ENCODE data around the gene CCDC187. TPM values are rescaled to one million over a fixed set of nuclear protein-coding genes. Genes with fewer than 3 reads are reported as not detected.

CCDC187 gene
- total RNA-seq, 4 donors from 2014 or later: 0.40 to 1.1 (median 0.41) TPM; not detected in 1

DNA sequence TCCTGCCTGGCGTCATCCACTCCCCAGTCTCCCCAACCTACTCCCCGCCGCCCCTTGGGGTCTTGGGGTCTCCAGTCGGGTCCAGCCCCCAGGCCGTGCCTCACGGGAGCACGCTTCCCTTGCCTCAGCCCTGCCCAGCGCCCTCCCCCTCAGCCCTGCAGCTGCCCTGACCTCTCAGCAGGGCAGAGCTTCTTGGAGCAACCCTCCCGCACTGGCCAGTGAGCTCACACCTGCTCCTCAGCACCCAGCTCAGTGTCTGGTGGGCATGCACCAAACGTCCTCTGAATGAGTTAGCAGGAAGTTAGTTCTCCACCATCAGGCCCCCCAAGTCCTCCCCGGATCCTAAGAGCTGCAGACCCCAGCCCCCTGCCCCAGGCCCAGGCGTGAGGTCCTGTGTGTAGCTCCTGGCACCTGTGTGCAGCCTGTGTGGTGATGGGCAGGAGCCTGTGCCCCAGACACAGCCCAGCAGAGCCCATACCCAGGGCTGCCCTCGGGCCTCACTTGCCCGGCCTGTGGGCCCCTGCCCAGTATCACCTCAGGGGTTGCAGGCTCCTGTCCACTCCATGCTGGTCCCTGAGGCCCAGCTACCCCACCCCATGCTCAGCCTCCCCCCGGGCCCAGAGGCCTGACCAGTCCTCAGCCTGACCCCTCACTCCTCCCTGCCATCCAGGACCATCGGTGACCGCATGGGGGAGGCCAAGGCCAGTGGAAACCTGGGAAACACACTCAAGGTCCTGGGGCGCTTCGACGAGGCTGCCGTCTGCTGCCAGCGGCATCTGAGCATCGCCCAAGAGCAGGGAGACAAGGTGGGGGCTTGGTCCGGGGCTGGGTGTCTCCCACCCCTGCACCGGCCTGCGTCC is 31.6 kb upstream of the CCDC187 start:
- Histone ChIP-seq H3K4me1 (no peaks in the 10 kb centered on the region), H3K4me3 (no peak overlapping the region), H3K36me3 (no peaks in the 10 kb centered on the region), H3K27ac (peak overlapping the region in 2 of 4 donors; percentile 8 to 29), H3K27me3 (no peaks in the 10 kb centered on the region), H3K9me3 (no peaks in the 10 kb centered on the region)
- no peak for DNase-seq
- intact Hi-C loops (cut with DNase I; ENCODE audit: low total_unique reads): loop anchor here (10.0 kb wide), 1 partner anchor 69 kb away; the partner anchor contains the start of gene SNAPC4
- 76% methylated on average over 24 of the region's 26 CpGs; no CpG with 5 or more reads in 1 of the 2 donors for WGBS, 2 donors (ENCODE audit: low coverage in 1 of 2)
- in situ Hi-C loops (cut with MboI; ENCODE audit: low pct_ligation_motif_present in 1 of 4, low pct_unique_long_range_greater_than_20kb in 1 of 4, low sequenced_read_pairs in 3 of 4): no loop called here
- TF ChIP-seq POLR2AphosphoS5 (IDR thresholded peaks at IDR 0.05) (no peak), POLR2A (IDR thresholded peaks at IDR 0.05) (no peak), EP300 (IDR thresholded peaks at IDR 0.05; ENCODE audit: low read depth) (no peak), CTCF (IDR thresholded peaks at IDR 0.05) (no peak)

GRCh38 chr9:136334541-136334940 is 30.6 kb upstream of the CCDC187 start:
- peaks cover 0 to 2% (median under 1%) of the 10 kb centered on the region in 4 donors for H3K4me1 ChIP-seq
- in situ Hi-C loops (cut with MboI; ENCODE audit: low pct_ligation_motif_present in 1 of 4, low pct_unique_long_range_greater_than_20kb in 1 of 4, low sequenced_read_pairs in 3 of 4) (no loop called here), intact Hi-C loops (cut with DNase I; ENCODE audit: low total_unique reads) (loop anchor here (10.0 kb wide), 1 partner anchor 70 kb away; the partner anchor contains the start of gene SNAPC4)
- TF ChIP-seq EP300 (IDR thresholded peaks at IDR 0.05; ENCODE audit: low read depth): no peak
- whole genome bisulfite sequencing, 2 donors (ENCODE audit: low coverage in 1 of 2): 86% methylated on average over 21 of the region's 21 CpGs; no CpG with 5 or more reads in 1 of the 2 donors
- H3K4me3 ChIP-seq: no peak overlapping the region
- H3K27ac ChIP-seq: no peak overlapping the region
- H3K27me3 ChIP-seq: no peaks in the 10 kb centered on the region
- H3K9me3 ChIP-seq: no peaks in the 10 kb centered on the region
- no peaks in the 10 kb centered on the region for H3K36me3 ChIP-seq
- DNase-seq: no peak

GRCh38 chr9:136333486-136333885 is 29.6 kb upstream of the CCDC187 start:
- in situ Hi-C loops (cut with MboI; ENCODE audit: low pct_ligation_motif_present in 1 of 4, low pct_unique_long_range_greater_than_20kb in 1 of 4, low sequenced_read_pairs in 3 of 4): no loop called here
- no peak for TF ChIP-seq EP300 (IDR thresholded peaks at IDR 0.05; ENCODE audit: low read depth)
- no peak for TF ChIP-seq CTCF (IDR thresholded peaks at IDR 0.05)
- TF ChIP-seq POLR2A (IDR thresholded peaks at IDR 0.05): no peak
- no peak for TF ChIP-seq POLR2AphosphoS5 (IDR thresholded peaks at IDR 0.05)
- Histone ChIP-seq H3K4me3 (no peak overlapping the region), H3K27ac (no peak overlapping the region), H3K27me3 (peaks cover under 1% of the 10 kb centered on the region), H3K4me1 (peaks cover under 1 to 12% (median 7%) of the 10 kb centered on the region in 4 donors), H3K9me3 (no peaks in the 10 kb centered on the region), H3K36me3 (no peaks in the 10 kb centered on the region)
- intact Hi-C loops (cut with DNase I; ENCODE audit: low total_unique reads): loop anchor here (10.0 kb wide), 1 partner anchor 71 kb away; the partner anchor contains the start of gene SNAPC4
- WGBS, 2 donors (ENCODE audit: low coverage in 1 of 2): 85% methylated on average over 16 of the region's 17 CpGs; no CpG with 5 or more reads in 1 of the 2 donors
- DNase-seq: no peak

DNA sequence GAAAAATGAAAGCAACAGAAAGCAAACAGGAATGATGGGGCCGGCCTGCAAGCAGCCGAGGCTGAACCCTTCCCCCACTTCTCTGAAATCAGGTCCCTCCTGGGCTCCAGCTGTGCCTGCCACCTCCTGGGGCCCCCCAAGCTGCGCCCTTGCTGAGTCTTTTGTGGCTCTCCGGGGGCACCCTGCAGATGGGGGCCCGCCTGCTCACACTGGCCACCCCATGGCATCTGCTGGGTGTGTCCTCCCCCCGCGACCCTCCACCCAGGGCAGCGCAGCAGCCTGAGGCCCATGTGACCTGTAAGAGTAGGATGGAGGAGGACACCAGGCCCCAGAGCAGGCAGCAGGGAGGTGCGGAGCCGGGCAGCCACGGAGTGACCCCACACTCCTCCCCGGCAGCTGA is 29.2 kb upstream of the CCDC187 start:
- intact Hi-C loops (cut with DNase I; ENCODE audit: low total_unique reads): loop anchor here (10.0 kb wide), 1 partner anchor 72 kb away; the partner anchor contains the start of gene SNAPC4
- no peak for DNase-seq
- no peak overlapping the region for H3K27ac ChIP-seq
- no peaks in the 10 kb centered on the region for H3K9me3 ChIP-seq
- TF ChIP-seq POLR2A (IDR thresholded peaks at IDR 0.05) (no peak), CTCF (IDR thresholded peaks at IDR 0.05) (no peak), POLR2AphosphoS5 (IDR thresholded peaks at IDR 0.05) (no peak), EP300 (IDR thresholded peaks at IDR 0.05; ENCODE audit: low read depth) (no peak)
- WGBS, 2 donors (ENCODE audit: low coverage in 1 of 2): 57 to 77% methylated on average over 2 to 9 of the region's 12 CpGs
- no peak overlapping the region for H3K4me3 ChIP-seq
- peaks cover 4 to 17% (median 9%) of the 10 kb centered on the region in 4 donors for H3K4me1 ChIP-seq
- H3K27me3 ChIP-seq: peaks cover 5% of the 10 kb centered on the region
- in situ Hi-C loops (cut with MboI; ENCODE audit: low pct_ligation_motif_present in 1 of 4, low pct_unique_long_range_greater_than_20kb in 1 of 4, low sequenced_read_pairs in 3 of 4): no loop called here
- no peaks in the 10 kb centered on the region for H3K36me3 ChIP-seq

Data from transverse colon (tissue), 4 donors.